Fibroblast of villous mesenchyme (primary cell): ENCODE results near the gene HLCS. TPM values are rescaled to one million over a fixed set of nuclear protein-coding genes. Genes with fewer than 3 reads are reported as not detected.

ENCODE experiments used
- DNase-seq: peaks from one replicate; pipeline ENCODE4 v3.0.0-alpha.2; 2010; ENCODE audit warnings: low read depth
- H3K4me3 ChIP-seq: 2 replicates; pipeline ENCODE4 v1.5.1; 2011; ENCODE audit warnings: low read depth, mild to moderate bottlenecking, low read length
- CTCF ChIP-seq: IDR thresholded peaks from 2 replicates; pipeline ENCODE4 v1.5.1; 2012; ENCODE audit warnings: low read depth, mild to moderate bottlenecking, low read length; ENCODE audit not compliant: insufficient read depth
- total RNA-seq: library from RNA; depleted of rRNA; stranded (reverse); fragments of >200 nt; gene quantifications from 2 replicates; pipeline ENCODE4 v1.2.3, GENCODE V29; 2012

HLCS gene
- total RNA-seq, 1 donor, result 44.0 TPM

GRCh38 chr21:36734367-36735200 lies 231.9 kb downstream of the HLCS start:
- H3K4me3 ChIP-seq, result no peak overlapping the region
- TF ChIP-seq CTCF, result no peak
- DNase-seq, result no peak

GRCh38 chr21:36733857-36734256 lies 232.6 kb downstream of the HLCS start:
- no peak overlapping the region for H3K4me3 ChIP-seq
- no peak for DNase-seq
- no peak for TF ChIP-seq CTCF

- H3K4me3 ChIP-seq, result no peak overlapping the region
- TF ChIP-seq CTCF, result no peak
- no peak for DNase-seq
These were observed 233.7 kb downstream of the HLCS start for GRCh38 chr21:36732761-36733160.

- no peak for TF ChIP-seq CTCF
- H3K4me3 ChIP-seq, result no peak overlapping the region
- DNase-seq, result no peak
These were observed 234.3 kb downstream of the HLCS start for GRCh38 chr21:36732217-36732616.

GRCh38 chr21:36730291-36731281 lies 235.9 kb downstream of the HLCS start:
- no peak overlapping the region for H3K4me3 ChIP-seq
- no peak for TF ChIP-seq CTCF
- DNase-seq, result no peak

GRCh38 chr21:36729310-36729970 lies 237.0 kb downstream of the HLCS start:
- DNase-seq, result no peak
- no peak for TF ChIP-seq CTCF
- H3K4me3 ChIP-seq, result no peak overlapping the region
